ENCODE measurements around the gene ABCD1. TPM values are rescaled to one million over a fixed set of nuclear protein-coding genes. Genes with fewer than 3 reads are reported as not detected.

ABCD1 gene
- total and polyA plus RNA-seq, 10 of the 15 experiments (the other 5 are each of a cell fraction or from before 2014, with no cell fraction given): 0.13 to 6.5 (median 1.4) TPM

GRCh38 chrX:153791104-153791852 is 66.6 kb downstream of the ABCD1 start:
- DNase-seq (ENCODE audit: low read depth, low spot score): no peak
- Histone ChIP-seq H3K27me3 (replicated peaks in 1 of 2; ENCODE audit: control insufficient read depth in 2 of 2, insufficient read depth in 2 of 2, low read length in 1 of 2) (no peaks in the 10 kb centered on the region), H2AFZ (ENCODE audit: control insufficient read depth, low read depth, low read length) (no peak overlapping the region), H3K36me3 (ENCODE audit: control insufficient read depth in 2 of 2, insufficient read depth in 2 of 2, low read length in 1 of 2) (peaks cover 3% of the 10 kb centered on the region in 2 experiments; a peak in 3 of 4 replicates), H3K27ac (ENCODE audit: control insufficient read depth, insufficient read depth) (no peak overlapping the region), H3K79me2 (ENCODE audit: control insufficient read depth, insufficient read depth, low read length) (peaks cover 44% of the 10 kb centered on the region), H4K20me1 (ENCODE audit: control insufficient read depth, insufficient read depth) (no peaks in the 10 kb centered on the region; the same call in 1 of the 2 replicates), H3K4me1 (ENCODE audit: control insufficient read depth, insufficient read depth, low read length) (peaks cover 3% of the 10 kb centered on the region; the same call in 1 of the 2 replicates), H3K4me3 (no peak overlapping the region), H3K4me2 (ENCODE audit: control insufficient read depth, insufficient read depth) (no peak overlapping the region), H3K9ac (ENCODE audit: control insufficient read depth, insufficient read depth, low read length) (no peak overlapping the region), H3K9me3 (replicated peaks; ENCODE audit: control insufficient read depth, insufficient read depth, low read length) (no peaks in the 10 kb centered on the region; the same call in 2 of the 3 replicates)
- ChIA-PET RAD21 (ENCODE audit: unreplicated experiment) (no interaction called here), POLR2A (no interaction called here), CTCF (no interaction called here), SMC1A (ENCODE audit: uncharacterized antibody, unreplicated experiment) (interaction anchor here (1.5 kb wide), 1 partner anchor 156 kb away, joined by 3 read pairs; no protein-coding TSS in a partner anchor)
- intact Hi-C loops (cut with micrococcal nuclease; ENCODE audit: unreplicated experiment) (no loop called here), in situ Hi-C loops (cut with MboI) (no loop called here)
- WGBS (ENCODE audit: insufficient coverage, insufficient replicate concordance, low lambda C conversion rate, missing lambda C conversion rate): 59% methylated on average over 17 of the region's 17 CpGs
- no TSS peak for BruUV-seq (replicated peaks)
- no peak for FAIRE-seq
- ATAC-seq: no peak
- TF ChIP-seq SMAD1 (IDR thresholded peaks at IDR 0.05; ENCODE audit: low read depth, partially characterized antibody) (no peak), BHLHE40 (IDR thresholded peaks at IDR 0.05; ENCODE audit: borderline replicate concordance in 1 of 2, low read depth in 2 of 2, low read length in 1 of 2) (no peak), TCF12 (IDR thresholded peaks at IDR 0.05; ENCODE audit: low read depth, low read length) (no peak), RB1 (IDR thresholded peaks at IDR 0.05; ENCODE audit: borderline replicate concordance) (no peak), MEF2A (IDR thresholded peaks at IDR 0.05; ENCODE audit: insufficient read depth, low read depth, low read length) (no peak), BMI1 (IDR thresholded peaks at IDR 0.05; ENCODE audit: borderline replicate concordance) (no peak), PAX5 (IDR thresholded peaks at IDR 0.05; ENCODE audit: borderline replicate concordance, low read depth, low read length) (no peak), NKRF (conservative IDR thresholded peaks at IDR 0.05) (no peak), CBX5 (IDR thresholded peaks at IDR 0.05; ENCODE audit: low read depth) (no peak), SUZ12 (IDR thresholded peaks at IDR 0.05; ENCODE audit: unreplicated experiment) (no peak), TCF3 (IDR thresholded peaks at IDR 0.05; ENCODE audit: borderline replicate concordance, insufficient read depth, low read depth, low read length) (no peak), PML (IDR thresholded peaks at IDR 0.05; ENCODE audit: low read length) (no peak), MAX (IDR thresholded peaks at IDR 0.05; ENCODE audit: low read depth, low read length) (no peak), TCF7 (IDR thresholded peaks at IDR 0.05; ENCODE audit: borderline replicate concordance) (no peak), RUNX3 (IDR thresholded peaks at IDR 0.05; ENCODE audit: low read length) (no peak), CHD2 (IDR thresholded peaks at IDR 0.05; ENCODE audit: borderline replicate concordance, low read depth, low read length) (no peak), RAD21 (IDR thresholded peaks at IDR 0.05; ENCODE audit: insufficient read depth, low read depth, low read length) (no peak), IRF3 (IDR thresholded peaks at IDR 0.05) (no peak)
